CD4-positive, alpha-beta T cell treated with Interleukin-21 for 1 hour (primary cell): ENCODE measurements around the gene TBCEL.
A peak's percentile ranks its signal among the peaks of the same experiment; 100 is the strongest.
"Not testable (repeated sequence)": the region's sequence is repeated elsewhere in the genome, so short reads cannot be mapped to it uniquely, and the experiment has no call there.

ENCODE experiments used
- DNase-seq: peaks from one replicate; pipeline ENCODE4 v3.0.0-alpha.2; 2020

Gene TBCEL

GRCh38 chr11:121109471-121109870 lies 85.6 kb downstream of the TBCEL start:
- no peak for DNase-seq

GRCh38 chr11:121109916-121110586 lies 86.1 kb downstream of the TBCEL start:
- no peak for DNase-seq

- DNase-seq: no peak
Measured at GRCh38 chr11:121110871-121111724, 87.2 kb downstream of the TBCEL start.

- peak; percentile 26 for DNase-seq
Measured at GRCh38 chr11:121112498-121113455, 88.9 kb downstream of the TBCEL start.

GRCh38 chr11:121113611-121114010 lies 89.7 kb downstream of the TBCEL start:
- DNase-seq: no peak

GRCh38 chr11:121115024-121115423 lies 91.1 kb downstream of the TBCEL start:
- not testable (repeated sequence) for DNase-seq

- DNase-seq: no peak
Measured at GRCh38 chr11:121117788-121118187, 93.9 kb downstream of the TBCEL start.

GRCh38 chr11:121119440-121119839 lies 95.5 kb downstream of the TBCEL start:
- DNase-seq: no peak

- no peak for DNase-seq
Measured at GRCh38 chr11:121122328-121122727, 98.4 kb downstream of the TBCEL start.

GRCh38 chr11:121123496-121124069 lies 99.7 kb downstream of the TBCEL start:
- DNase-seq: no peak

- DNase-seq: no peak
Measured at GRCh38 chr11:121127809-121128208, 103.9 kb downstream of the TBCEL start.

GRCh38 chr11:121129362-121130340 lies 105.7 kb downstream of the TBCEL start:
- DNase-seq: no peak

- DNase-seq: no peak
Measured at GRCh38 chr11:121131656-121132055, 107.8 kb downstream of the TBCEL start.

GRCh38 chr11:121132211-121132976 lies 108.5 kb downstream of the TBCEL start:
- DNase-seq: no peak

- DNase-seq: no peak
Measured at GRCh38 chr11:121134741-121135312, 110.9 kb downstream of the TBCEL start.

- DNase-seq: no peak
Measured at GRCh38 chr11:121137005-121137404, 113.1 kb downstream of the TBCEL start.

GRCh38 chr11:121138259-121138658 lies 114.4 kb downstream of the TBCEL start:
- no peak for DNase-seq

GRCh38 chr11:121140369-121140768 lies 116.5 kb downstream of the TBCEL start:
- DNase-seq: no peak
